ENCODE measurements around the gene SHISA8. TPM values are rescaled to one million over a fixed set of nuclear protein-coding genes. Genes with fewer than 3 reads are reported as not detected.

Gene SHISA8
- total RNA-seq, 2 experiments from 2014 or later, result 0.56 to 0.60 TPM

- no peaks in the 10 kb centered on the region for H3K9me3 ChIP-seq (ENCODE audit: control insufficient read depth in 1 of 2, insufficient read depth in 1 of 2, low read length in 2 of 2)
- ChIA-PET POLR2A (interaction anchor here (0.8 kb wide), 1 partner anchor 85 kb away, joined by 3 read pairs; the partner anchor contains the start of gene CCDC134), CTCF (interaction anchor here (0.7 kb wide), 1 partner anchor 32 kb away, joined by 3 read pairs; no protein-coding TSS in a partner anchor)
- ATAC-seq (ENCODE audit: poor library complexity) (no peak), DNase-seq (no peak)
- H3K36me3 ChIP-seq (ENCODE audit: insufficient read depth, low read length), result peaks cover 84% of the 10 kb centered on the region
- H3K27ac ChIP-seq (ENCODE audit: low read depth in 1 of 2, low read length in 2 of 2), result no peak overlapping the region
- H3K27me3 Mint-ChIP-seq, result no peaks in the 10 kb centered on the region
- no peaks in the 10 kb centered on the region for H3K4me1 ChIP-seq (ENCODE audit: insufficient read depth, low read length)
- peaks cover 94% of the 10 kb centered on the region for H3K36me3 Mint-ChIP-seq (ENCODE audit: low read depth)
- H3K4me1 Mint-ChIP-seq (ENCODE audit: low read depth), result no peaks in the 10 kb centered on the region
- no peaks in the 10 kb centered on the region for H3K9me3 Mint-ChIP-seq
- H3K4me3 ChIP-seq (ENCODE audit: low read length), result no peak overlapping the region
- no peaks in the 10 kb centered on the region for H3K27me3 ChIP-seq (ENCODE audit: control insufficient read depth in 1 of 2, insufficient read depth in 2 of 2, low read length in 2 of 2)
- intact Hi-C loops (cut with DNase I, micrococcal nuclease), result no loop called here
- no peak for TF ChIP-seq CTCF (IDR thresholded peaks at IDR 0.05)
- no peak overlapping the region for H3K27ac Mint-ChIP-seq
- no peak overlapping the region for H3K4me3 Mint-ChIP-seq
Observed at GRCh38 chr22:41885516-41885915, 29.4 kb downstream of the SHISA8 start.

GRCh38 chr22:41885116-41885515 is 29.8 kb downstream of the SHISA8 start:
- ATAC-seq (ENCODE audit: poor library complexity) (no peak), DNase-seq (no peak)
- Histone ChIP-seq H3K27me3 (ENCODE audit: control insufficient read depth in 1 of 2, insufficient read depth in 2 of 2, low read length in 2 of 2) (no peaks in the 10 kb centered on the region), H3K4me3 (ENCODE audit: low read length) (no peak overlapping the region), H3K9me3 (ENCODE audit: control insufficient read depth in 1 of 2, insufficient read depth in 1 of 2, low read length in 2 of 2) (no peaks in the 10 kb centered on the region), H3K27ac (ENCODE audit: low read depth in 1 of 2, low read length in 2 of 2) (no peak overlapping the region), H3K4me1 (ENCODE audit: insufficient read depth, low read length) (no peaks in the 10 kb centered on the region), H3K36me3 (ENCODE audit: insufficient read depth, low read length) (peaks cover 86% of the 10 kb centered on the region)
- Mint-ChIP-seq H3K4me1 (ENCODE audit: low read depth) (no peaks in the 10 kb centered on the region), H3K9me3 (no peaks in the 10 kb centered on the region), H3K27ac (no peak overlapping the region), H3K27me3 (no peaks in the 10 kb centered on the region), H3K4me3 (no peak overlapping the region), H3K36me3 (ENCODE audit: low read depth) (peaks cover 95% of the 10 kb centered on the region)
- TF ChIP-seq CTCF (IDR thresholded peaks at IDR 0.05), result no peak
- ChIA-PET POLR2A (interaction anchor here (0.8 to 1.2 kb wide), 2 partner anchors 55 to 85 kb away, joined by 3 to 4 read pairs; partner anchors contain the start of gene CCDC134), CTCF (interaction anchor here (0.7 kb wide), 1 partner anchor 32 kb away, joined by 3 read pairs; no protein-coding TSS in a partner anchor)
- intact Hi-C loops (cut with DNase I, micrococcal nuclease), result no loop called here

- no peak for DNase-seq
- POLR2A ChIA-PET, result no interaction called here
- no peak overlapping the region for H3K4me3 Mint-ChIP-seq
- CTCF ChIA-PET, result no interaction called here
- intact Hi-C loops (cut with DNase I, micrococcal nuclease), result no loop called here
- no peaks in the 10 kb centered on the region for H3K4me1 ChIP-seq (ENCODE audit: insufficient read depth, low read length)
- H3K36me3 Mint-ChIP-seq (ENCODE audit: low read depth), result peaks cover 97% of the 10 kb centered on the region
- no peaks in the 10 kb centered on the region for H3K4me1 Mint-ChIP-seq (ENCODE audit: low read depth)
- ATAC-seq (ENCODE audit: poor library complexity), result no peak
- no peaks in the 10 kb centered on the region for H3K27me3 Mint-ChIP-seq
- TF ChIP-seq CTCF (IDR thresholded peaks at IDR 0.05), result no peak
- H3K4me3 ChIP-seq (ENCODE audit: low read length), result no peak overlapping the region
- H3K27ac Mint-ChIP-seq, result peak overlapping the region; percentile 24
- H3K36me3 ChIP-seq (ENCODE audit: insufficient read depth, low read length), result peaks cover 94% of the 10 kb centered on the region
- H3K9me3 Mint-ChIP-seq, result no peaks in the 10 kb centered on the region
- no peaks in the 10 kb centered on the region for H3K27me3 ChIP-seq (ENCODE audit: control insufficient read depth in 1 of 2, insufficient read depth in 2 of 2, low read length in 2 of 2)
- H3K27ac ChIP-seq (ENCODE audit: low read depth in 1 of 2, low read length in 2 of 2), result no peak overlapping the region
- no peaks in the 10 kb centered on the region for H3K9me3 ChIP-seq (ENCODE audit: control insufficient read depth in 1 of 2, insufficient read depth in 1 of 2, low read length in 2 of 2)
Observed at GRCh38 chr22:41883400-41883799, 31.5 kb downstream of the SHISA8 start.
